ENCODE results near the gene PYCARD.

DNA sequence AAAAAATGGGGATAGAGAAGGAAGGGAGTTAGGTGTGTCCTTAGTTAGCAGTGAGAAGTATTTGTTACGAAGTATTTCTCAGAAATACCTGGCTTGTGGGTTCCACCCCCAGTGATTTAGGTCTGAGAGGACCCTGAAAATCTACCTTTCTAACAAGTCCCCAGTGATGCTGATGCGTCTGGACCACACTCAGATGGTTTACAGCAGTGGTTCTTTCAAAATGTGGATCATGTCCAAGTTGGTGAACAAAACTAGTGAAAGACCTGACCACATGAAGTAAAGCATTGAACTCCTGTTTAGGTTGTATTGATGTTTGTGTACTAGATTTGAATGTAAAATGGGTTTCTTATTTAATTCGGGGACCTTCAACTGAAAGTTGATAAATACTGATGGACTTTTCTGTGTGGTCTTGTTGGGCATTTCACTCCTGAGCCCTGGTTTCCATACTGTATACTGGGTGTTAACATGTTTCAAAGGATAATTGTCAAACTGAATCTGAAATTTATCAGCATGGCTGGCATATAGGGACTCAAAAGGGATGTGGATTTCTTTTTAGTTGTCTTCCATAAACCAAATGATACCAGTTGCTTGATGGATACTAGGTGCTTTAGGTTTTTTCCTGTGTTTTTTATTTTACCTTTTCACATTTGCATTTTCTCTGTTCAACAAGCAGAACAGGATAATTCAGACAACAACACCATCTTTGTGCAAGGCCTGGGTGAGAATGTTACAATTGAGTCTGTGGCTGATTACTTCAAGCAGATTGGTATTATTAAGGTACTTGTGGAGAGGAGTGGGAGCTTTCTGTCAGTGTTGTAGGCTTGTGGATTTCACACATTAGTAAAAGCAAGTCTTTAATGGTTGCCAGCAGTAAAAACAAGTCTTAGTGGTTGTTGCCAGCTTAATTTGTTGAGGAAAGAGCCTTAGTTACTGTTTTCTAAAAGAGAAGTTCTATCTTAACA is 13.8 kb downstream of the PYCARD start:
- TF ChIP-seq, protein P1, sequence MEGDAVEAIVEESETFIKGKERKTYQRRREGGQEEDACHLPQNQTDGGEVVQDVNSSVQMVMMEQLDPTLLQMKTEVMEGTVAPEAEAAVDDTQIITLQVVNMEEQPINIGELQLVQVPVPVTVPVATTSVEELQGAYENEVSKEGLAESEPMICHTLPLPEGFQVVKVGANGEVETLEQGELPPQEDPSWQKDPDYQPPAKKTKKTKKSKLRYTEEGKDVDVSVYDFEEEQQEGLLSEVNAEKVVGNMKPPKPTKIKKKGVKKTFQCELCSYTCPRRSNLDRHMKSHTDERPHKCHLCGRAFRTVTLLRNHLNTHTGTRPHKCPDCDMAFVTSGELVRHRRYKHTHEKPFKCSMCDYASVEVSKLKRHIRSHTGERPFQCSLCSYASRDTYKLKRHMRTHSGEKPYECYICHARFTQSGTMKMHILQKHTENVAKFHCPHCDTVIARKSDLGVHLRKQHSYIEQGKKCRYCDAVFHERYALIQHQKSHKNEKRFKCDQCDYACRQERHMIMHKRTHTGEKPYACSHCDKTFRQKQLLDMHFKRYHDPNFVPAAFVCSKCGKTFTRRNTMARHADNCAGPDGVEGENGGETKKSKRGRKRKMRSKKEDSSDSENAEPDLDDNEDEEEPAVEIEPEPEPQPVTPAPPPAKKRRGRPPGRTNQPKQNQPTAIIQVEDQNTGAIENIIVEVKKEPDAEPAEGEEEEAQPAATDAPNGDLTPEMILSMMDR (conservative IDR thresholded peaks at IDR 0.05; ENCODE audit: low read depth, low read length) = no peak
- TF ChIP-seq EZH2phosphoT487 (IDR thresholded peaks at IDR 0.05; ENCODE audit: borderline replicate concordance, low read length) (no peak), EZH2 (IDR thresholded peaks at IDR 0.05; ENCODE audit: low read length, unreplicated experiment) (no peak)
